NCI-H1417 (cell line): ENCODE measurements around the gene HPCA.

Experiments used
- DNase-seq, 3 experiments: peaks; one replicate each; lab custom pipeline; 2025; lab: John Stamatoyannopoulos, UW

Gene HPCA

DNA sequence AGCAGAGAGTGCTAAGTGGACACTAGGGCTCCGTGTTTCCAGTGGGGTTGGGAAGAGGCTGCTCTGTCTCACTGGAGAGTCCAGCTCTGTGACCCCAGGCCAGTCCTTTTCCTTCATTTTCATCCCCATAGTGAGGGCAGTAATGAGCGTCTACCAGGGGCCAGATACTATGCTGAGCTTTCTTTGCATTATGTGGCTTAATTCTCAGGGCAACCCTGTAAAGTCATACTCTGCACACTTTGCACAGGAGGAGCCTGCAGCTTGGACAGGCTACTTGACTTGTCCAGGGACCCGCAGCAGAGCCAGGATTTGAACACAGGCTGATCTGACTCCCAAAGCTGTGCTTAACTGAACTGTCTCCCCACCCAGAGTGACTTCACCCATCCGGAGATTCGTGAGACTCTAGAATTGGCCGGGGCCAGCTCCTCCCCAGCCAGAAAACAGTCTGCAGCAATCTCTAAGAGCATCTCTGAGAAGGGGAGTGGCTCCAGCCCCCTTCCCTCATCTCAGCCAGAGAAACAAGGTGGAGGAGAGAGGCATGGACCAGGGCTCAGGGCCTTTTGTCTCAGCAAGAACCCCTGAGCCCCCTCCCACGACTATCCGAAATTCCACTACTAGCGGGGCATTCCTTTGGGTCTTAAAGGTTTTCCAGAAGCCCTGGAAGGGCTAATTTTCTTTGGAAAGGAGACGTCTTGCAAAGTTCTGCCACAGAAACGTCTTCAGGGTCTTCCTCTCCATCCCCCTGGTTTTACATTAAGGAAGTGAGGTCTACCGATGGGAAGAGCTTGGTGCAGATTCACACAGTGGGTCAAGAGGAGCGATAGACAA is 14.7 kb upstream of the HPCA start:
- peak in 2 of 3 experiments; percentile 33 to 68 for DNase-seq

DNA sequence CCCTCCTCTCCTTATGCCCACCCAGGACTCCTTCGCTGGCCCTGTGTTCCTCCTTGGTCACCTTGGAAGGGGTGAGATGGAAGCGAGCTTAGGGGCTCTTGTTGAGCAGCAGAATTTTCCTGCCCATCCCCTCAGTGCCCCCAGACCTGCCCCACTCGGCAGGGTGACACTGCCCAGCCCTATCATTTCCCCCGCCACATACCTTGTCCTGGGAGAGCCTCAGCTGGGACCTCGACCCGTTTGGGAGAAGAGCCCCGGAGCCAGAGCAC is 14.2 kb upstream of the HPCA start:
- DNase-seq: no peak

DNA sequence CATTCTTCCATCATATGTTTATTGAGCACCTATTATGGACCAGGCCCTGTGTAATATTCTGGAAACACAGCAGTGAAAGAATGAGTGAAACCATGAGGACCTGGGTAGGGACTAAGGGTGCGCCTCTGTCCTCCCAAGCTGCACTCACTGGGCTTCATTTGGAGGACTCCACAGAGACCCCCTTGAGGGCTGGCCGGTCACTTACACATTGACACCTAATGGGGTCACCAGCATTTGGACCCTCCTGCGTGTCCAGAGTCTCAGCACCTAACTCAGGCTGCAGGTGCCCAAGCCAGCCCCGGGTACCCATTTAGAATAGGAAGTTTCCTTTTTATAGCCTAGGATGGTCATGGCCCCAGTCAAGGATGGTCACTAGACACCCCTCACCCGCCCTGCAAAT is 12.8 kb upstream of the HPCA start:
- no peak for DNase-seq

DNA sequence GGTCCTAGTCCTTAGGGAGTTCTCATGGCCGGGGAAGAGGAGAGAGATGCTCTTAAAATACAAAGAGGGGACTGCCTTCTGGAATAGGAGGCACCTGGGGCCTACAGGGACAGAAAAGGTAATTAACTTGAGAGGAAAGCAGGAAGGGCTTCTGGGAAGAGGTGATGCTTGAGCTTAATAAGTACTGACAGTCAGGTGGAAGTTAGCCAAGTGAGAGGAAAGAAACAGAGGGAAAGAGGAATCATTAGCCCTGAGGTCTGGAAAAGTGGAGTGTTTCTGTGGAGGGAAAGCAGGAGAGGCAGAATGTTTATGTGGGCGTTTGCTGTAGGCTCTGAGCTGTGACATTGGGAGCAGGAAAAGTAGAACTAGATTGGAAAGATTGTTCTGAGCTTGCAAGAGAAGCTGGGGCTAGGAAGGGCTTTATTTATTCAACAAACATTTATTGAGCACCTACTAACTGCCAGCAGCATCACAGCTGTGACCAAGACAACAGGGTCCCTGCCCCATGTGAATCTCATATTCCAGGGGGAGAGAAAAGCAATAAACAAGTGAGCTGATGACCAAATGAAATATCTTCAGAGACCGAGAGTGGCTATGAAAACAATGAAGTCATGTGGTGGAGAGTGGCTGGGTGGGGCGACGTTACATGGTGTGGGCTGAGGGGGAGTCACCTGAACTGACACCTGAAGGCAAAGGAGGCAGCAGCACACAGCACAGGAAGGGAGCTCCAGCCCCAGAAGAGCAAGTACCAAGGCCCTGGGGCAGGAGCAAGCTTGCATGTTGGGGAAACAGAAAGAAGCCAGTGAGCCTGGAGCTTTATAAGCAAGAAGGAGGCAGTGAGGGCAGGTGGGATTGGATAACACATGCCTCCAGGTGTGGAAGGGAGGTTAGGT is 11.2 kb upstream of the HPCA start:
- no peak for DNase-seq

DNA sequence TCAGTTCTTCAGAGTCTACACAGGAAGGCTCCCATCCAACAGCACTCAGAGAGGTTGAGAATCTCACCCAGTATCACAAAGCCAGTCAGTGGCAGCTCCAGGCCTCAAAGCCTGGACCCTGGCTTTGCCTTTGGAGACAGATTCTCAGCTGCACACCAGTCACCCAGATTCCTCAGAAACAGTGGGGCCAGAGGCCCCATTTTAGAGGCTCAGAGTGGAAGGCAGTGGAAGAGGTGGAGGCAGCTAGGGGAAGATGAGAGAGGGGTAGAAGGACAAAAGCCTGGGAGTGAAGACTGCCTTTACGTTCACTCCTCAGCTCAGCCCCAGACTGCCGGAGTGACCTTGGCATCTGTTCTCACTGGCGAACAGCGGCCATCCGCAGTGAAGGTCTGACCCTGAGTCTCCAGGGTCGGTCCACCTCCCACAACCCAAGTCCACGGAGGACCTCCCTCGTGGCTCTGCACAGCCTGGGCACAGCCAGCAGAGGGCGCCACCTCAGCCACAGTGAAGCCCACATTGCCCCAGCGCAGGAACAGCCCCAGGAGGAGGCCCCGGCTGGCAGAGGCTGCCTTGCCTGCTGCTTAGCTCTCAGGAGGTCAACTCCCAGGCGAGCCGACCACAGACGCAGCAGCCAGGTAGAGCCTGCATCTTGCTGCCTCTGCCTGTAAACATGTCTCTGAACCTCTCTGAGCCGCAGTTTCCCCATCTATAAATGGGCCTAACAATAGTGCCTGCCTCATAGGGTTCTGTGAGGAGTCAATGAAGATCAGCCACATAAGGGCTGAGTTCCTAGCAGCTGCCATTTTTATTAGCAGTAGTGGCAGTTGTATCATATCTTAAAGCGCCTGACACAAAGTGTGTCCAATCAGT is 9.7 kb upstream of the HPCA start:
- DNase-seq: peak; percentile 32 to 40 (median 33)

DNA sequence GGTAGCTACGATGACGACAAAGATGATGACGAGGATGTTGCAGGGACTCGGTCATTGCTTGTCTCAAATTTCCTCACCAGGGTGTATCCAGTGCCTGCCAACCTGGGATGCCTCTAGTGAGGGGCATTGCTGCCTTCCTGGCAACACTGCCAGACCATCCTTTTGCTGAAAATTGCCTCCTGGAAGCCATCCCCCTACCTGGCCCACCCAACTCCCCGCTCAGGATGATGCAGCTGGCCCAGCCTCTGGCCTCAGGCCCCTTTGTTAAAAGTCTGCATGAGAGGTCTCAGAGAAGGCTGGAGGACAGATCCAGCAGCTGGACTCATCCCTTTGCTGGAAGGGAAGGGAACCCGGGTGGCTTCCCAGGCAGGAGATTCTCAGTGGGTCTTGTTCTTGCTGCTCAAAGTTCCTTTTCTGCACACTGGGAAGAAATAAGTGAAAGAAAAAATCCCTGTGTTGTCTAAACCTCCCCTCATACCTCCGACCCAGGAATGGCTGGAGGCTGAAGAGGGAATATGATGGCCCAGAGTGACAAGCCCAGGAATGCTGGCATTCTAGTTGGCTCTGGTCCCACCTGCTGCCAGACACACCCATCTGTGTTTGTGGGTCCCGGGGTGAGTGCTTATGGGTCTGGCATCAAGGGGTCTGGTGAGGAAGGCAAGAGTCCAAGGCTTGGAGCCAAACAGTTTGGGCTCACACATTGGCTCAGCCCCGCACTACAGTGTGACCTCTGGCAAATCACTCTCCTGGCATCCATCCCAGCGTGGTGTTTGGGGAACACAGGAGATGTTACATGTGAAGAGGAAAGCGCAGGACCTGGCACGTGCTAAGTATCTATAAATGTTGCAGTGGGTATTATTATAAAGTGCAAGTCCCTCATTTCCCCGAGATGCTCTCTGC is 8.8 kb upstream of the HPCA start:
- DNase-seq: no peak

DNA sequence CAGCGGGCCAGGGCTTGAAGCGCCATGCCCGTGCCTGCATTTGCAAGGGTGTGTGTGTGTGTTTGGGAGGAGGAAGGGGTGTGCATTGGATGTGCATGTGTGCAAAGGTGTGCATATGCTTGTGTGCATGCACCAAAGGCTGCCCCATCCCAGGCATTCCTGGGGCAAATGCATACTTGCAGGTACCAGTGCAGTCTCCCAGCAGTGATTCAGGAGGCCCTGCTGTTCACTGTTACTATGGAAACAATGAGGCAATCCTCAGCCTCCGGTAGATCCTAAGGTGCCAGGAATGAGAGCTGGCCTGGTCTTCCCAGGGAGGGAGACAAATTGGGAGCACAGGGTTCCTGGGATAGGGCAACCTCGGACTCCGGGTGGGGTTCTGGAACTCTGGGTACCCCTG is 8.1 kb upstream of the HPCA start:
- peak in 2 of 3 experiments; percentile 15 to 41 for DNase-seq

DNA sequence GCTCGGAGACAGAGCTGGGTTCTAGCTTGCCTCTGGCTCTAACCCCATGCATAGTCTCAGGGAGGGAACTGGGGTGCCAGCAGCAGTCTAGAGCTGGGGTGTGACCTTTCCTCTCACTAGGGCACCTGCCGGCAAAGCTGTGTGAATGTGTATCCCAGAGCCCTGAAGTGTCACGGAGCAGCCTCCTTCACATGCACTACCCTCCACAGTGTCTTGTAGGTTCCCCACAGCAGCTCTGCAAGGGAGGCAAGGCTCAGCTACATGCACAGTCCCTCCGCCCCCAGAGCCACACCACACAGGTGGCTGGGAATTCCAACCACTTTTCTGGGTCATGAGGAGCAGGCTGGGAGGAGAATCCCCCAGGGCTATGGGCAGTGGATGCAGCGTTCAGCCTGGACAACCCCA is 7.7 kb upstream of the HPCA start:
- no peak for DNase-seq

DNA sequence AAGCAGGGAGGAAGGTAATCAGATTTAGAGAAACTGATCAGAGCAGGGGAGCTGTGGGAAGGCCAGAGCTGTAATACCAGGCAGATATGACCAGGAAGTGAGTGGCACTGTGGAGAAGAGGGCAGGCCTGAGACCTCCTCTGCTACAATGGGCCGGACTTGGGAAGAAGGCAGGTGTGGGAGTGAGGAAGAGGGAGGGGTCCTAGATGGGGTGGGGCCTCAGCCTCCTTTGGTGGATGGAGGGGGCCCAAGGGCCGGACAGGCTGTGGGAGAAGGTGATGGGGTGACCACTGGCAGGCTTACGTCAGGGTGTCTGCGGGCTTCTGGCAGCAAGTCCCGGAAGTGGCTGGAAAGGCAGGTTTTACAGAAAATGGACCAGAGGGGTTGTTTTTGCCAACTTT is 5.0 kb upstream of the HPCA start:
- DNase-seq: no peak

DNA sequence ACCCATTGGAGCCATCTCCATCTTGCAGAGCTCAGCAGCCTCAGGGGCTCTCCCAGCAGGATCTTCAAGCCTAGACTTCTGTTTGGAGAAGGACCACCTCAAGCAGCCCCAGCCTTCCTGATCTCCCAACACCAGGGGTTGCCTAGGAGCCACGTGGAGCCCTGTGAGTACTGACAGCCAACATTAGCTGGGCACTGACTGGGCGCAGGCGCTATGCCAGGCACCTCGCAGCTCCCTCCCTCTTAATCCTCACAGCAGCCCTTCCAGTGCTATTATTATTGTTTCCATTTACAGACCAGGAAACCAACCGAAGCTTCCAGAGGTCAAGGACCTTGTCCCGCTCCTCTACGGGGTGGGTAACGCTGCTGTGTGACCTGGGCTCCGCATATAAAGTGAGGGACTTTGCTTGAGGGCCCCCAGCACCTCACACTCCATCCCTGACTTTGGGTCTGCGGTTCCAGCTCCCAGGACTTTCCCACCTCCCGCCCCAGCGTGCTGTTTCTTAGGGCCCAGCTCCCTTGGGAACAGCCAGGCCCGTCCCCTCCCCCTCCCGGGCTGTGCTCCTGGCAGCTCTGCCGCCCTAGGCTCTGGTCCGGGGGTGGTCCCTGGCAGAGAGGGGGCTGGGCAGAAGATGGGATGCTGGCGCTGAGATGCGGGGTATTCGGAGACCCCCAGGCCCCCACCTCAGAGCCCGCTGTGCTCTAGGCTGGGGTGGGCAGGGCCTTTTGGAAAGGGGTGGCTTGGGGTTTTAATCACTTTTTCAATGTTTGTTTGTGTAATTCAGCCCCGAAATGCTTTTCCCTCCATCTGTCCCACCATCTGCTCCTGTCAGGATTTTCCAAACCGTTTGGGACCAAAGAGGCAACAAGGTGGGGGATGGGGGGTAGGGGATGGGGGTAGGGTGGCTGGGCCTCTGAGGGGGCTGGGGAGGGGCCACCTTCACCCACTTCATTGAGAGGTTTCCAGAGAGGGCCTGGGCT is 4.1 kb upstream of the HPCA start:
- peak in 2 of 3 experiments; percentile 14 to 29 for DNase-seq

DNA sequence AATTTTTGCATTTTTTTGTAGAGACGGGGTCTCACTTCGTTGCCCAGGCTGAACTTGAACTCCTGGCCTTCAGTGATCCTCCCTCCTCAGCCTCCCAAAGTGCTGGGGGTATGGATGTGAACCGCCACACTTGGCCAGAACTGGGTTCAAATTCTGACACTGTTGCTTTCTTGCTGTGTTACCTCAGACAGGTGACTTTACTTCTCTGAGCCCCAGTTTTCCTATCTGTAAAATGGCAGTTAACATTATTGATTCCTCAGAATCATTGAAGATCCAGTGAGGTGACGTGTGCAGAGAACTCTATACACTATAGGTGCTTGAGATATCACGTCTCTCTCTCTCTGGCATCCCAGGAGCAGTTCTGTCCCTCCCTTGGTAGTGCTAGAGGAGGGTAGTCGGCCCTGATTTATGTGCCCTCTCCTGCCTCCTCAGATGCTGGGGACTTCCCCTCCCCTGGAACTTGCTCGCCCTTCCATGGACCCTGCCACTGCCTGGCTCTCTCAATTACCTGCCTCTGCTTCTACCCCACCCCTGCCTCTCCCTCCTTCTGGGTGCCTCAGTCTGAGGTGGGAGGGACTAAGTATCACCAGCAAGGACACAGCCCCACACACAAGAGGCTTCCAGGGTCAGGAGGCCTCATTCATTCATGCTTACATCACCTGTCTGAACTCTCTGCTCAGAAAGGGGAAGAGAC is 2.8 kb upstream of the HPCA start:
- DNase-seq: no peak

DNA sequence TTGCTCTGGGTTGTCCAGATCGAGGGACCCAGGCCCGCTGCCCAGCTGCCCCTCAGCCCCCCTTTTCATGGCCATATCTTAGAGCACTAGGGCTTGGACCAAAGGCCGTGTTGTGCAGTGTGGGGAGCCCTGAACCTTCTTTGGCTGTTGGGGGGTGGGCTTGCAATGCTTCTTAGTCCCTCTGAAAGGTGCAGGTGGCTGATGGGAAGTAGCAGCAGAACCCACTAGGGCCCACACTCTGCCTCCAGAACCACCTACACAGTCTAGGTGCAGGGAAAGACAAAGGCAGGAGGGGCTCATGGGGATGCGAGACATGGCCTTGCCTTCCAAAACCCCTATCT is 2.3 kb upstream of the HPCA start:
- DNase-seq: no peak

DNA sequence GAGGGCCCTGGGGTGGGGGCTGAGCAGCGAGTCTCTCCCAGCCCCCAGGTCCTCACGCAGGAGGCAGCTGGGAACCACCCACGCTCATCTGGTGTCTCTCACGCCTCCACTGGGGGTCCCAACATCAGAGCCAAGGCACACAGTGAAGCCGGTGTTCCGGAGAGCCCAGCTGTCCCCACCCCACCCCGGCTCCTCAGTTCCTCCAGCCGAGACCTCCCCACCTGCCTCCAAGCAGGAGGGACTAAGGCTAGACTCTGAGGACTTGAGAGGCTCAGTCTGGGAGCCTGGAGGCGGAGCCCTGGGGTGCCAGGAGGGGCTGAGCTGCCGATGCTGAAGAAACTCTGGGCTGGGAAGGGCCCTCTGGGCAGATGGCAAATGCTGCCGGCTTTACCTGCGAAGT is 1.6 kb upstream of the HPCA start:
- DNase-seq: peak in 1 of 3 experiments; percentile 5

DNA sequence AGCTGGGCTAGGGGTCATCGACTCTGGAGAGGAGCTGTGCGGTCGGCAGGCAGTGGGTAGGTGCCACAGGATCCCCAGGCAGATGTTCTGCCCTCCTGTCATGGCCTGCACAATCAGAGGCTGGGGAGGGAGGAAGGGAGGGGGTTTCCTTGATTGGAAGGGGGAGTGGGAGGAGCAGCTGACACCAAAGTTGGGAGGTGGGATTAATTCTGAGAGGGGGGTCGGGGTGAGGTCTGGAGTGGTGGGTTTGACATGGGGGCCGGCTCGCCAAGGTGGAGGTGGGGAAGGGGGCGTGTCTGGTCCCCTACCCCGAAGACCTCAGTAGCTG is 651 bp upstream of the HPCA start:
- no peak for DNase-seq

DNA sequence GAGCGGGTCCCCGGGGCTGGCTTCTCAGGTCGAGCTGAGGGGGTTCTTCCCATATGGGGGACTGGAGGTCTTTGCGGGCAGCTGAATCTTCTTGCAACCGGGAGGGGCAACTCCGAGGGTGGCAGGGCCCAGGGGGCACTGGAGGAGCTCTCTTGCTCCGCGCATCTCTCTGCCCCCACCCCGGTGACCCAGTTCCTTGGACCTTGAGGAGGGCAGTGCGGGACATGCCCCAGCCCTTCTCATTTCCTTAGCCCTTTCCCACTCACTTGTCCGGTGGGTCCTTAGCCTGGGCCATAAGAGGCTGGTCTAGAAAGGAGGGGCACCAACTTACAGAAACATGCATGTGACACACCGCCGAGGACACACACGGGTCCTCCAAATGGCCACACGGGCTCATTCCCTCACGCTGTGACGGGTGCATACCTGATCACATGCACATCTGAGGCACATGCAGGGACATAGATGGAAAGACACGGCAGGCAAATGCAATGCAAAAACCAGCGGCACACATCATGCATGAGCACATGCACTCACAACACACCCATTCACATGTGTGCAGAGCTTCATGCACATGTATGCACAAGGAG is 630 bp downstream of the HPCA start:
- DNase-seq: peak in 1 of 3 experiments; percentile 10

DNA sequence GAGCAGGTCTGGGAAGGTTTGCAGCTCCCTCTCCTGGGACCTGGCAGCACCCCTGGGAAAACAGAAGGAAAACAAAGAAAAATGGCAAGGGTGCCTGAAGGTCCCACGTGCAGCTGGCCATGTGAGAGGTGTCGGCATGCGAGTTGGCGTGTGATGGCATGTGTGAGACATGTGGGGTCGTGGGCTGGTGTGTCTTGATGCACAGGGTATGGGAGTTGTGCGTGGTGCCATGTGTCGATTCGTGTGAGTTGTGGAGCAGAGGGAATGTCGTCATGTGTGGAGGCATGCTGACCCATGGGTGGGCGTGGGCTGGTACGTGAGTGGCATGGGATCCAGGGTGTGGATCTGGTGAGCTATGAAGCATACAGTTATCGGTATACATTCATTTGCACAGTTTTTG is 1.3 kb downstream of the HPCA start:
- DNase-seq: no peak

DNA sequence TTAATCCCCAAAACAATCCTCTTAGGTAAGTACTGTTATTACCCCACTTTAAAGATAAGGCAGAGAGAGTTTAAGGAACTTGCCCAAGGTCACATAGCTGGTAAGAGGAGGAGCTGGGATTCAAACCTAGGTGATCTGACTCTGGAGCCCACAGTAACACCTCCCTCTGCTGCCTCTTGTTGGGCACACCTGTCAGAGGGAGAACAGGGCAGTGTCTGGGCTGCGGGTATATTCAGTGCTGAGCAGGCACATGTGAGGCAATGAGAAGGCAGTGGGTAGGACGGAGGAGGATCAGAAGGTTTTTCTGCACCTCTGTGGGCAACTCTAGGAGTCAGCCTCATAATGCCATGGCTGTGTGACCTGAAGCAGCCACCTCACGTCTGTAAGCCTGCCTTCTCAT is 1.8 kb downstream of the HPCA start:
- no peak for DNase-seq

DNA sequence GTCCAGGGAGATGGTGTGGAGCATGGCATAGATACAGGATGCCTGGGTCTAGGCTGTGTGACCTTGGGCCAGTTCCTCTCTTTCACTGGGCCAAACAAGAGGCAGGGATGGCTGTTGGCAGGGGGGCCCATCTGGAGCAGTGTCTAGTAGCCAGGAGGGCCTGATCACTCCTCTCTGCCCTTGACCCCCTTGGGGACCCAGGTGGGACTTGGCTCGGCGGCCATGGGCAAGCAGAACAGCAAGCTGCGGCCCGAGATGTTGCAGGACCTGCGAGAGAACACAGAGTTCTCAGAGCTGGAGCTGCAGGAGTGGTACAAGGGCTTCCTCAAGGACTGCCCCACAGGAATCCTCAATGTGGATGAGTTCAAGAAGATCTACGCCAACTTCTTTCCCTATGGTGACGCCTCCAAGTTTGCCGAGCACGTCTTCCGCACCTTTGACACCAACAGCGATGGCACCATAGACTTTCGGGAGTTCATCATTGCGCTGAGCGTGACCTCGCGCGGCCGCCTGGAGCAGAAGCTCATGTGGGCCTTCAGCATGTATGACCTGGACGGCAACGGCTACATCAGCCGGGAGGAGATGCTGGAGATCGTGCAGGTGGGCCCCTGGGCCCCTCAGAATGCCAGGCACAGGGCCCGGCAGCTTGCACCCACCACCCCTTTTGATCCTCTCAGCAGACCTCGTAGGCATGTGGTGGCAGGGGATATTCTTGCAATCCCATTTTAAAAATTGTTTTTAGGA is 2.6 kb downstream of the HPCA start:
- no peak for DNase-seq
